ENCODE data around the gene NDUFAF3. TPM values are rescaled to one million over a fixed set of nuclear protein-coding genes. Genes with fewer than 3 reads are reported as not detected.

Gene NDUFAF3
- total RNA-seq, 4 donors from 2014 or later = 120 to 305 (median 146) TPM

DNA sequence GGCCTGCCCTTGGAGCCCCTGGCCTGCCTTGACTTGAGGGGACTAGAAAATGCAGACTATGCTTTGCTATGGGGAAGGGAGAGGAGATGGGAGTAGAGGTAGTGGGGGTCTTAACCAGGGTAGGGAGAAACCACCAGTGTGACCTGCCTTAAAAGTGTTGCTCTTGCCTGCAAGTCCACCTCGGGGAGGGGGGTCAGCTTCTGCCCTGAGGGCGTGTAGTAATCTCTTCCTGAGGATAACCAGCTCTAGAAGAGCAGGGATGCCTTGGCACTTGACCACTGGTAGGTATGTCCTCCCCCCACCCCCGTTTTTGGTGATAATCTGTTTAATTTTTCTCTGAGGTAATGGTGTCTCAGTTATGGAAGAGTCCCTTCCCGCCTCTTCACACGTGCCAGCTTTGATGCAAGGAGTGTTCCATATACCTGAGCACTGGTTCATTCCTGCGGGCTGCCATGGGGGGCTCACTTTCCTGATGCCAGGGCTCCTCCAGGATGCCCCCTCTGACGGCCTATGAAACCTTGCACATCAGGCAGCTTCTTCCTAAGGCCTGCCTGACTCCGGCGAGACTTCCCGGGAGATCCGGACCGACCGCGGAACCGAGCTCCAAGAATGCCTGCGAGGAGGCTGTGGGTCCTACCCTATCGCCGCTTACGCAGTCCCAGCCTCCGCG lies 32.7 kb upstream of the NDUFAF3 start:
- Histone ChIP-seq H3K9me3 (no peaks in the 10 kb centered on the region), H3K4me3 (replicated peaks in 1 of 3) (peak overlapping the region; percentile 0 to 80 (median 64)), H3K27me3 (no peaks in the 10 kb centered on the region), H3K4me1 (peaks cover 16 to 18% of the 10 kb centered on the region in 2 donors), H3K36me3 (peaks cover 1 to 7% of the 10 kb centered on the region in 2 donors), H3K27ac (peak overlapping the region; percentile 81 to 83 (median 82))
- intact Hi-C loops (cut with DNase I) = no loop called here
- no peak for DNase-seq
- TF ChIP-seq, protein P1, sequence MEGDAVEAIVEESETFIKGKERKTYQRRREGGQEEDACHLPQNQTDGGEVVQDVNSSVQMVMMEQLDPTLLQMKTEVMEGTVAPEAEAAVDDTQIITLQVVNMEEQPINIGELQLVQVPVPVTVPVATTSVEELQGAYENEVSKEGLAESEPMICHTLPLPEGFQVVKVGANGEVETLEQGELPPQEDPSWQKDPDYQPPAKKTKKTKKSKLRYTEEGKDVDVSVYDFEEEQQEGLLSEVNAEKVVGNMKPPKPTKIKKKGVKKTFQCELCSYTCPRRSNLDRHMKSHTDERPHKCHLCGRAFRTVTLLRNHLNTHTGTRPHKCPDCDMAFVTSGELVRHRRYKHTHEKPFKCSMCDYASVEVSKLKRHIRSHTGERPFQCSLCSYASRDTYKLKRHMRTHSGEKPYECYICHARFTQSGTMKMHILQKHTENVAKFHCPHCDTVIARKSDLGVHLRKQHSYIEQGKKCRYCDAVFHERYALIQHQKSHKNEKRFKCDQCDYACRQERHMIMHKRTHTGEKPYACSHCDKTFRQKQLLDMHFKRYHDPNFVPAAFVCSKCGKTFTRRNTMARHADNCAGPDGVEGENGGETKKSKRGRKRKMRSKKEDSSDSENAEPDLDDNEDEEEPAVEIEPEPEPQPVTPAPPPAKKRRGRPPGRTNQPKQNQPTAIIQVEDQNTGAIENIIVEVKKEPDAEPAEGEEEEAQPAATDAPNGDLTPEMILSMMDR (IDR thresholded peaks at IDR 0.05) = no peak
- no peak for TF ChIP-seq POLR2A (IDR thresholded peaks at IDR 0.05)
- WGBS, 2 donors = 8 to 15% methylated on average over 13 to 18 of the region's 21 CpGs

DNA sequence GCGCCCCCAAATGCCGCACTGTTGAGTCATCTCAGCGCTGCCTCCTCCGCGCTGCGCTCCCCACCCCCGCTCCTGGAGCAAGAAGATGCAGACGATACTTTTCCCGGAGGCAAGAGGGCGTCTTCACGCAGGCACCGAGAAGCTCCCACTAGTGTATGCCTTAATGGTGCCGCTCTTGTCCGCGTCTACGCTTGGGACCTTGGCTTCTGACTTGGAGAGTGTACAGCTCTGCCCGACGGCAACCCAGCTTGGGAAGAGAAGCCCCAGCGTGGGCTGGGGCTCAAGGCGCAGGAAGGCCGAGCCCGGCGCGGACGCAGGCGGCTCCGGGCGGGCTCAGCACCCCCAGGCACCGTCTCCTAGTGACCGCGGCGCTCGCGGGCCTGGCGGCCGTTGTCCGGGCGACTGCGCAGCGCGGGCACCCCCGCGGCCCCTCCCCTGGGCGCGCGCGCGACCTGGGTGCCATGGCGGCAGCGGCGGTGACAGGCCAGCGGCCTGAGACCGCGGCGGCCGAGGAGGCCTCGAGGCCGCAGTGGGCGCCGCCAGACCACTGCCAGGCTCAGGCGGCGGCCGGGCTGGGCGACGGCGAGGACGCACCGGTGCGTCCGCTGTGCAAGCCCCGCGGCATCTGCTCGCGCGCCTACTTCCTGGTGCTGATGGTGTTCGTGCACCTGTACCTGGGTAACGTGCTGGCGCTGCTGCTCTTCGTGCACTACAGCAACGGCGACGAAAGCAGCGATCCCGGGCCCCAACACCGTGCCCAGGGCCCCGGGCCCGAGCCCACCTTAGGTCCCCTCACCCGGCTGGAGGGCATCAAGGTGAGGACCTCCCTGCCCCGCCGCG lies 31.9 kb upstream of the NDUFAF3 start, which contains the start of gene P4HTM:
Gene P4HTM, plus strand, starts transcription at position 446 of the 840 bp plus-strand sequence. Its CDS starts 16 bp downstream, at position 462.
- TF ChIP-seq, protein P1 (IDR thresholded peaks at IDR 0.05) = peak in 2 of 6 experiments; percentile 34 to 36
- TF ChIP-seq POLR2A (IDR thresholded peaks at IDR 0.05) = peak; percentile 20 to 47
- peak within 1 kb of the TSS; percentile 40 to 80 (median 64) for H3K4me3 ChIP-seq (replicated peaks in 1 of 3)
- intact Hi-C loops (cut with DNase I) = no loop called here

DNA sequence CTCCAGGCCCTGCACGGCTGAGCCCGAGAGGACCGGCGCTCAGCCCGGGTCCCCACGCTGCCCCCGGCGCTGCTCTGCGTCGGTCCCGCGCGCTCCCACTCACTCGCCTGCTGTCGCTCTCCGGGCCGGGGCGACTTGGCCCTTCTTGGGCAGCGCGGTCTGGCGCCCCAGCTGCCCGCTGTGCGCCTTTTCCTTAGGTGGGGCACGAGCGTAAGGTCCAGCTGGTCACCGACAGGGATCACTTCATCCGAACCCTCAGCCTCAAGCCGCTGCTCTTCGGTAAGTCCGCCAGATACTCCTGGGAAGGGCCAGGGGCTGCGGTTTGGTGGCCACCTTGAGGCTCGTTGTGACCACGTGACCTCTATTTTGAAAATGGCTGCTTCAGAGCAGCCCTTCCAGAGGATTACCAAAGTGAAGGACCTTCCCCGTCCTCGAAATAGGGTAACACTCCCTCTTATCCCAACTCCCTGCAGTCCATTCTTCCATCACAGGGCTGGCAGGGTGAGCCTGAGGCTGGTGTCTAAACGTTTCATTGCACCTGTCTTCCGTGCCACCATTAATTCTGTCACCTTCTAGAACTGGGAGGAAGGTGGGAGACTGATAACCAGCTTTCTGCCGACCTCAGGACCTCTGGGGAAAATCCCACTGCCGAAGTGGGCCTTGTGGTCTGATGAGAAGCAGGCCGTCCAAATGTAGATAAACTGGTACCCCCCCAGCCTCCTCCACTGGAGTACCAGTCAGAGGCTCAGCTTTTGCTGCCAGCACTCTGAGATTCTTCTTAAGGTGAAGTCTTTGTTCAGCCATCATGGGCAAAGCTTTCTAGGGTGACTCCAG lies 31.1 kb upstream of the NDUFAF3 start:
- no peaks in the 10 kb centered on the region for H3K9me3 ChIP-seq
- H3K27ac ChIP-seq = peak overlapping the region; percentile 53 to 83 (median 81)
- peaks cover 0 to 8% of the 10 kb centered on the region in 2 donors for H3K36me3 ChIP-seq
- DNase-seq = peak; percentile 26 to 38
- H3K4me3 ChIP-seq (replicated peaks in 1 of 3) = peak overlapping the region; percentile 40 to 80 (median 64)
- TF ChIP-seq, protein P1 (IDR thresholded peaks at IDR 0.05) = no peak
- no peak for TF ChIP-seq POLR2A (IDR thresholded peaks at IDR 0.05)
- peaks cover 16 to 18% of the 10 kb centered on the region in 2 donors for H3K4me1 ChIP-seq
- 6 to 8% methylated on average over 20 to 28 of the region's 40 CpGs for WGBS, 2 donors
- intact Hi-C loops (cut with DNase I) = no loop called here
- no peaks in the 10 kb centered on the region for H3K27me3 ChIP-seq

More for the DNA sequence above, 31.9 kb upstream of the NDUFAF3 start, which contains the start of gene P4HTM:
- Histone ChIP-seq H3K36me3 (peaks cover 0 to 7% of the 10 kb centered on the region in 2 donors), H3K27me3 (no peaks in the 10 kb centered on the region), H3K9me3 (no peaks in the 10 kb centered on the region), H3K4me1 (peaks cover 16 to 18% of the 10 kb centered on the region in 2 donors), H3K27ac (peak within 1 kb of the TSS; percentile 81 to 83 (median 82))
- DNase-seq = peak; percentile 88 to 89
- WGBS, 2 donors = 0% methylated on average over 26 of the region's 91 CpGs; no CpG with 5 or more reads in 1 of the 2 donors

DNA sequence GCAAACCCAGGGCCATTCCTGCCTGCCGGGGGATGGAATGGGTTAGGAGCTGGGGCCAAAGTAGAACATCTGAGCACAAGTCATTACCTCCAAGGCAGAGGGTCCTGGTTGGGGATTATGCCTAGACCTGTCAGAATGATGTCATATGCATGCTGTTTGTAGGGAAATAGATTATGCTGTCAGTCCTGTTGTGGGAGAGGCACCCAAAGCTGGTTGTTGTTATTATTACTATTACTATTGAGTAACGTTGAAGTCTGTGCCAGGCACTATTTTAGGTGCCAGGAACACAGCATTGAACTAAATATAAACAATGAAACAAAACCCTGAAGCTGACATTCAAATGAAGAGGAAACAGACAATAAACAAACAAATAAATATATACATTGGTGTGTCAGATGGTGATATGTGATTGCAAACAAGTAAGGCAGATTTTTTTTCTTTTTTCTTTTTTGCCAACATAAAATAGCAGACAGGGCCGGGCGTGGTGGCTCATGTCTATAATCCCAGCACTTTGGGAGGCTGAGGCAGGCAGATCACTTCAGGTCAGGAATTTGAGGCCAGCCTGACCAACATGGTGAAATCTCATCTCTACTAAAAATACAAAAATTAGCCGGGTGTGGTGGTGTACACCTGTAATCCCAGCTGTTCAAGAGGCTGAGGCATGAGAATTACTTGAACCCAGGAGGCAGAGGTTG lies 29.9 kb upstream of the NDUFAF3 start:
- Histone ChIP-seq H3K27me3 (no peaks in the 10 kb centered on the region), H3K36me3 (peaks cover 0 to 5% of the 10 kb centered on the region in 2 donors), H3K27ac (no peak overlapping the region), H3K9me3 (no peaks in the 10 kb centered on the region), H3K4me3 (replicated peaks in 1 of 3) (no peak overlapping the region), H3K4me1 (peaks cover 16 to 18% of the 10 kb centered on the region in 2 donors)
- no peak for DNase-seq
- intact Hi-C loops (cut with DNase I) = no loop called here
- no peak for TF ChIP-seq POLR2A (IDR thresholded peaks at IDR 0.05)
- TF ChIP-seq, protein P1 (IDR thresholded peaks at IDR 0.05) = no peak
- 74 to 76% methylated on average over 5 of the region's 5 CpGs for WGBS, 2 donors

Data from thyroid gland (tissue), 4 donors.